HepG2 (cell line): ENCODE measurements around the gene NPAS2. TPM values are rescaled to one million over a fixed set of nuclear protein-coding genes. Genes with fewer than 3 reads are reported as not detected.

Source experiments
- ATAC-seq: fragments of 200-7000 bp; cut with Tn5 transposase; 3 replicates; pipeline ENCODE4 v1.9.1; 2020; ENCODE audit warnings: mild to moderate bottlenecking, moderate library complexity
- BruUV-seq: library from RNA; stranded (reverse); fragments of 400-500 nt; replicated peaks from 2 replicates; lab custom pipeline; 2021; lab: Mats Ljungman, UMichigan
- CTCF ChIA-PET: fragments of 300-600 bp; formaldehyde crosslinking; extraction: SDS; loops from one replicate; lab custom pipeline; 2021; ENCODE audit warnings: low total read pairs, inconsistent platforms, low intra/inter-chr PET ratio; lab: Yijun Ruan, JAX
- POLR2A ChIA-PET: fragments of 350-600 bp; sonication (Branson Sonifier 250); formaldehyde crosslinking; loops from one replicate; lab custom pipeline; 2020; ENCODE audit warnings: antibody characterized with exemption, inconsistent platforms; lab: Yijun Ruan, JAX
- DNase-seq: peaks from one replicate; pipeline ENCODE4 v3.0.0-alpha.2; 2015; ENCODE audit warnings: low spot score
- FAIRE-seq: peaks from 3 replicates; lab custom pipeline; 2011; peaks lifted over from hg19 to GRCh38; lab: Jason Lieb, UNC
- H2AFZ ChIP-seq: one replicate; pipeline ENCODE4 v1.6.1; 2011; ENCODE audit warnings: low read length, inconsistent platforms
- H3K27ac ChIP-seq: fragments of 300-600 bp; 3 replicates; pipeline ENCODE4 v1.8.0; 2011; ENCODE audit warnings: mixed run types, mild to moderate bottlenecking, mixed read lengths, low read length, inconsistent platforms; ENCODE audit not compliant: insufficient read depth; ENCODE audit errors: extremely low read length
- H3K27me3 ChIP-seq, 2 experiments: fragments of 200-600 bp in 1 of 2; 2 replicates in 1 of 2; 3 replicates in 1 of 2; pipeline versions ENCODE4 v1.6.0 to v1.8.0; 2011; ENCODE audit warnings: low read length in 2 of 2, mild to moderate bottlenecking in 2 of 2, moderate library complexity in 2 of 2, inconsistent platforms in 1 of 2; ENCODE audit not compliant: insufficient read depth in 2 of 2, control insufficient read depth in 1 of 2
- H3K36me3 ChIP-seq, 2 experiments: fragments of 200-600 bp in 1 of 2; replicated peaks in 1 of 2; 2 replicates in 1 of 2; 3 replicates in 1 of 2; pipeline versions ENCODE4 v1.5.1 to v1.8.0; 2011; ENCODE audit warnings: low read length in 2 of 2, inconsistent platforms in 1 of 2; ENCODE audit not compliant: insufficient read depth in 2 of 2, control insufficient read depth in 1 of 2
- H3K4me1 ChIP-seq: 2 replicates; pipeline ENCODE4 v1.5.1; 2012; ENCODE audit warnings: low read length, inconsistent platforms; ENCODE audit not compliant: insufficient read depth
- H3K4me2 ChIP-seq: 2 replicates; pipeline ENCODE4 v1.6.0; 2011; ENCODE audit warnings: low read depth, low read length, inconsistent platforms
- H3K4me3 ChIP-seq, 3 experiments: fragments of 200-600 bp in 1 of 3; sonication (generic), shearing (Covaris generic) in 1 of 3; replicated peaks in 1 of 3; 2 replicates each; pipeline ENCODE4 v1.5.1; 2011 to 2016; ENCODE audit warnings: low read length in 3 of 3, inconsistent platforms in 2 of 3, low read depth in 2 of 3, mild to moderate bottlenecking in 2 of 3, control low read depth in 1 of 3, mixed read lengths in 1 of 3; ENCODE audit not compliant: insufficient read depth in 1 of 3
- H3K79me2 ChIP-seq: one replicate; pipeline ENCODE4 v1.6.1; 2011; ENCODE audit warnings: low read length, inconsistent platforms; ENCODE audit not compliant: insufficient read depth
- H3K9ac ChIP-seq: 2 replicates; pipeline ENCODE4 v1.6.0; 2011; ENCODE audit warnings: mild to moderate bottlenecking, low read depth, low read length, inconsistent platforms; ENCODE audit not compliant: insufficient read depth
- H3K9me3 ChIP-seq: 2 replicates; pipeline ENCODE4 v1.5.1; 2012; ENCODE audit warnings: mild to moderate bottlenecking, low read length
- H4K20me1 ChIP-seq: 2 replicates; pipeline ENCODE4 v1.6.0; 2011; ENCODE audit warnings: inconsistent platforms, mild to moderate bottlenecking, low read length, moderate library complexity; ENCODE audit not compliant: insufficient read depth
- ARHGAP35 ChIP-seq: sonication (generic); formaldehyde crosslinking; IDR thresholded peaks from 2 replicates; pipeline ENCODE4 v1.9.0; 2022; ENCODE audit warnings: mild to moderate bottlenecking, inconsistent platforms, moderate library complexity, missing genetic modification reagents, borderline replicate concordance
- CBX2 ChIP-seq, 2 experiments: fragments of 200-600 bp in 1 of 2; sonication (generic); formaldehyde crosslinking in 1 of 2; IDR thresholded peaks; 2 replicates each; pipeline versions ENCODE4 v1.7.0 to v1.8.1; 2018 to 2022; ENCODE audit warnings: low read depth in 2 of 2, low read length in 1 of 2, mild to moderate bottlenecking in 1 of 2, missing genetic modification reagents in 1 of 2
- DR1 ChIP-seq: sonication (generic); formaldehyde crosslinking; IDR thresholded peaks from 2 replicates; pipeline ENCODE4 v1.8.0; 2021; ENCODE audit warnings: mild to moderate bottlenecking, missing genetic modification reagents, inconsistent platforms
- GABPA ChIP-seq, 2 experiments: IDR thresholded peaks; 2 replicates each; pipeline ENCODE4 v1.6.1; 2011 to 2016; ENCODE audit warnings: low read depth in 2 of 2, low read length in 1 of 2, missing biosample characterization in 1 of 2, missing genetic modification characterization in 1 of 2
- GTF2F1 ChIP-seq: fragments of 150-350 bp; IDR thresholded peaks from 2 replicates; pipeline ENCODE4 v1.6.1; 2014; ENCODE audit warnings: low read length
- HOXA7 ChIP-seq: sonication (generic); formaldehyde crosslinking; IDR thresholded peaks from 2 replicates; pipeline ENCODE4 v1.8.1; 2022; ENCODE audit warnings: mild to moderate bottlenecking, missing genetic modification reagents, moderate library complexity
- IRF2 ChIP-seq: IDR thresholded peaks from 2 replicates; pipeline ENCODE4 v1.6.1; 2018; ENCODE audit warnings: missing genetic modification reagents, missing compliant biosample characterization
- KLF15 ChIP-seq: sonication (generic); formaldehyde crosslinking; IDR thresholded peaks from 2 replicates; pipeline ENCODE4 v1.8.1; 2023; ENCODE audit warnings: borderline replicate concordance, mild to moderate bottlenecking, inconsistent platforms, missing genetic modification reagents, mixed read lengths
- KLF9 ChIP-seq: IDR thresholded peaks from 2 replicates; pipeline ENCODE4 v1.6.1; 2016; ENCODE audit warnings: low read depth
- MEIS2 ChIP-seq: sonication (generic); formaldehyde crosslinking; IDR thresholded peaks from 2 replicates; pipeline ENCODE4 v1.9.0; 2021; ENCODE audit warnings: mild to moderate bottlenecking, missing genetic modification reagents
- MIER2 ChIP-seq: IDR thresholded peaks from 2 replicates; pipeline ENCODE4 v1.6.1; 2016; ENCODE audit warnings: missing biosample characterization, missing genetic modification reagents
- MTF2 ChIP-seq: sonication (generic); formaldehyde crosslinking; IDR thresholded peaks from 2 replicates; pipeline ENCODE4 v1.5.0; 2020; ENCODE audit warnings: missing genetic modification reagents, borderline replicate concordance
- ONECUT2 ChIP-seq: sonication (generic); formaldehyde crosslinking; IDR thresholded peaks from 2 replicates; pipeline ENCODE4 v1.4.0; 2020; ENCODE audit warnings: missing genetic modification reagents
- RFX1 ChIP-seq: fragments of 450-650 bp; IDR thresholded peaks from 2 replicates; pipeline ENCODE4 v1.6.1; 2017
- SMAD9 ChIP-seq: sonication (generic); formaldehyde crosslinking; IDR thresholded peaks from 2 replicates; pipeline ENCODE4 v1.5.1; 2020; ENCODE audit warnings: mild to moderate bottlenecking, missing genetic modification reagents
- WGBS: methylation state at CpG from one replicate; pipeline ENCODE4 v1.1.6; 2017; ENCODE audit warnings: low lambda C conversion rate; 5-methylcytosine and 5-hydroxymethylcytosine counted together
- in situ Hi-C: cut with HindIII; loops from 2 replicates; pipeline ENCODE4 v1.10.0; 2017; ENCODE audit warnings: low pct_unique_long_range_greater_than_20kb; ENCODE audit not compliant: extremely low pct_ligation_motif_present
- intact Hi-C: fragments of 100-400 bp; cut with micrococcal nuclease; formaldehyde crosslinking; loops from one replicate; pipeline ENCODE4 v1.10.0; 2022; ENCODE audit not compliant: unreplicated experiment
- polyA plus RNA-seq, 8 experiments: library from polyadenylated mRNA; depleted of rRNA in 3 of 8; stranded (reverse) in 7 of 8; unstranded in 1 of 8; fragments of >200 nt; fragmentation: Illumina TruSeq in 4 of 8; extraction: Trizol in 4 of 8; gene quantifications; 2 replicates each; pipeline versions ENCODE4 v1.2.1 to v1.2.3, GENCODE V29; 2011 to 2016; ENCODE audit warnings: low read depth in 4 of 8, missing spikeins in 1 of 8, mixed read lengths in 1 of 8; ENCODE audit not compliant: insufficient read depth in 1 of 8
- total RNA-seq, 5 experiments: library from RNA; depleted of rRNA; stranded (reverse); fragments of >200 nt; fragmentation: Illumina TruSeq; extraction: Trizol; gene quantifications; 2 replicates each; pipeline ENCODE4 v1.2.3, GENCODE V29; 2016; ENCODE audit warnings: low read depth in 1 of 5
- TF ChIP-seq, protein P1 (sequence below): sonication (generic); formaldehyde crosslinking; IDR thresholded peaks from 2 replicates; pipeline ENCODE4 v1.8.1; 2022; ENCODE audit warnings: low read depth, mild to moderate bottlenecking, missing genetic modification reagents

The NPAS2 gene
- total and polyA plus RNA-seq, 2 of the 13 experiments (the other 11 are each of a cell fraction or from before 2014, with no cell fraction given) = 14.8 to 37.5 TPM

DNA sequence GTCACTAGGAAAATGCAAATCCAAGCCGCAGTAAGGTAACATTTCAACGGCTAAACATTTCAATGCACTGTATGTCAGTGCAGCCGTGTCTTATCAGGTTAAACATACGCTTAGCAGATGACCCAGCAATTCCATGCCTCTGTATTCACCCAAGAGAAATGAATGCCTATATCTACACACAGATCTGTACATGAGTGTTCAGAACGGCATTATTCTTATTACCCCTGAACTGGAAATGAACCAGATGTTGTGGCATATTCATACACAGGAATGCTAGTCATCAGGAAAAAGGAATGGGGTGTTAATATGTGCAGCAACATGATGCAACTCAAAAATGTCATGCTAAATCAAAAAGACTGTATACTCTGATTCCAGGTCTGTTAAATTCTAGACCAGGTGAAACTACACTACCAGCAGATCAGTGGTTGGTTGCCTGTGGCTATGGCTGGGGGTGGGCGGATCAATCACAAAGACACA is 101.8 kb downstream of the NPAS2 start (continued):
- TF ChIP-seq GABPA (IDR thresholded peaks at IDR 0.05; ENCODE audit: low read depth, low read length) (no peak), GABPA (CRISPR knock-in tag; IDR thresholded peaks at IDR 0.05; ENCODE audit: low read depth) (no peak), SMAD9 (CRISPR knock-in tag) (no peak), ONECUT2 (CRISPR knock-in tag) (no peak), CBX2 (IDR thresholded peaks at IDR 0.05; ENCODE audit: low read depth, low read length) (no peak), CBX2 (CRISPR knock-in tag; IDR thresholded peaks at IDR 0.05; ENCODE audit: low read depth) (no peak)
- TF ChIP-seq, all 625 proteins: peak for 0

GRCh38 chr2:100923461-100924060 is 103.6 kb downstream of the NPAS2 start:
- FAIRE-seq (no peak), ATAC-seq (no peak), DNase-seq (no peak)
- Histone ChIP-seq H3K27me3 (no peaks in the 10 kb centered on the region), H3K27ac (no peak overlapping the region), H3K9me3 (no peaks in the 10 kb centered on the region), H4K20me1 (no peaks in the 10 kb centered on the region), H3K9ac (no peak overlapping the region), H3K4me3 (no peak overlapping the region), H3K4me2 (no peak overlapping the region), H3K36me3 (peaks cover 33 to 66% of the 10 kb centered on the region in 2 experiments), H3K4me1 (no peaks in the 10 kb centered on the region), H3K79me2 (no peaks in the 10 kb centered on the region), H2AFZ (no peak overlapping the region)
- TF ChIP-seq MEIS2 (CRISPR knock-in tag) (no peak), IRF2 (CRISPR knock-in tag) (no peak)
- BruUV-seq = no TSS peak
- POLR2A ChIA-PET = no interaction called here
- in situ Hi-C loops = no loop called here
- intact Hi-C loops = no loop called here
- CTCF ChIA-PET = no interaction called here
- 95% methylated on average over 9 of the region's 9 CpGs for WGBS

DNA sequence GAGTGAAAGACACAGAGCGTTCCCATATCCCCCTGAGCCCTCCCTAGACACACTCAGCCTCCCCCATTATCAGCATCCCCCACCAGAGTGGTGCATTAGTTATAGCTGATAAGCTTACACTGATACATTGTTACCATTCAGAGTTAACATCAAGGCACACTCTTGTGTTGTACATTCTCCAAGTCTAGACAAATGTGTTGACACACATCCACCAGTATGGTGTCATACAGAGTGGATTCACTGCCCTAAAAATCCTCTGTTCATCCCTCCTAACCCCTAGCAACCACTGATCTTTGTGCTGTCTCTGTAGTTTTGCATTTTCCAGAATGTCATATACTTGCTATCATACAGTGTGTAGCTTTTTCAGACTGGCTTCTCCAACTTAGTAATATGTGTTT is 104.2 kb downstream of the NPAS2 start:
- Histone ChIP-seq H4K20me1 (no peaks in the 10 kb centered on the region), H3K9me3 (no peaks in the 10 kb centered on the region), H3K9ac (no peak overlapping the region), H3K4me2 (no peak overlapping the region), H3K36me3 (peaks cover 32 to 66% of the 10 kb centered on the region in 2 experiments), H2AFZ (no peak overlapping the region), H3K4me3 (no peak overlapping the region), H3K27ac (no peak overlapping the region), H3K27me3 (no peaks in the 10 kb centered on the region), H3K79me2 (no peaks in the 10 kb centered on the region), H3K4me1 (no peaks in the 10 kb centered on the region)
- in situ Hi-C loops = no loop called here
- DNase-seq (no peak), ATAC-seq (no peak), FAIRE-seq (no peak)
- CTCF ChIA-PET = no interaction called here
- intact Hi-C loops = no loop called here
- BruUV-seq = no TSS peak
- 27% methylated on average over 1 of the region's 1 CpG for WGBS
- POLR2A ChIA-PET = no interaction called here
- no peak for TF ChIP-seq KLF9 (CRISPR knock-in tag)
- no peak for TF ChIP-seq MIER2 (CRISPR knock-in tag)
- TF ChIP-seq GTF2F1 = no peak
- no peak for TF ChIP-seq ARHGAP35
- TF ChIP-seq DR1 (CRISPR knock-in tag) = no peak
- no peak for TF ChIP-seq MTF2
- no peak for TF ChIP-seq KLF15
- no peak for TF ChIP-seq RFX1
- TF ChIP-seq, protein P1, sequence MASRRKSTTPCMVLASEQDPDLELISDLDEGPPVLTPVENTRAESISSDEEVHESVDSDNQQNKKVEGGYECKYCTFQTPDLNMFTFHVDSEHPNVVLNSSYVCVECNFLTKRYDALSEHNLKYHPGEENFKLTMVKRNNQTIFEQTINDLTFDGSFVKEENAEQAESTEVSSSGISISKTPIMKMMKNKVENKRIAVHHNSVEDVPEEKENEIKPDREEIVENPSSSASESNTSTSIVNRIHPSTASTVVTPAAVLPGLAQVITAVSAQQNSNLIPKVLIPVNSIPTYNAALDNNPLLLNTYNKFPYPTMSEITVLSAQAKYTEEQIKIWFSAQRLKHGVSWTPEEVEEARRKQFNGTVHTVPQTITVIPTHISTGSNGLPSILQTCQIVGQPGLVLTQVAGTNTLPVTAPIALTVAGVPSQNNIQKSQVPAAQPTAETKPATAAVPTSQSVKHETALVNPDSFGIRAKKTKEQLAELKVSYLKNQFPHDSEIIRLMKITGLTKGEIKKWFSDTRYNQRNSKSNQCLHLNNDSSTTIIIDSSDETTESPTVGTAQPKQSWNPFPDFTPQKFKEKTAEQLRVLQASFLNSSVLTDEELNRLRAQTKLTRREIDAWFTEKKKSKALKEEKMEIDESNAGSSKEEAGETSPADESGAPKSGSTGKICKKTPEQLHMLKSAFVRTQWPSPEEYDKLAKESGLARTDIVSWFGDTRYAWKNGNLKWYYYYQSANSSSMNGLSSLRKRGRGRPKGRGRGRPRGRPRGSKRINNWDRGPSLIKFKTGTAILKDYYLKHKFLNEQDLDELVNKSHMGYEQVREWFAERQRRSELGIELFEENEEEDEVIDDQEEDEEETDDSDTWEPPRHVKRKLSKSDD (CRISPR knock-in tag) = no peak
- TF ChIP-seq HOXA7 (CRISPR knock-in tag) = no peak
